Transverse colon (tissue), 3 donors: ENCODE results near the gene CCDC47.

ENCODE experiments used
- CTCF ChIP-seq, 5 experiments: fragments of 200-600 bp in 3 of 5; fragments of 450-650 bp in 2 of 5; sonication (generic) in 3 of 5; IDR thresholded peaks; 1 replicate in 2 of 5; 2 replicates in 3 of 5; pipeline ENCODE4 v1.5.1; 2016 to 2017; ENCODE audit warnings: antibody characterized with exemption in 5 of 5, inconsistent platforms in 3 of 5, mild to moderate bottlenecking in 2 of 5, moderate library complexity in 1 of 5
- EP300 ChIP-seq: sonication (generic); formaldehyde crosslinking; IDR thresholded peaks from one replicate; pipeline ENCODE4 v1.6.1; 2017; ENCODE audit warnings: antibody characterized with exemption, low read depth
- POLR2A ChIP-seq: fragments of 450-650 bp; IDR thresholded peaks from one replicate; pipeline ENCODE4 v1.6.1; 2016; ENCODE audit warnings: antibody characterized with exemption, mild to moderate bottlenecking, moderate library complexity

- TF ChIP-seq CTCF (IDR thresholded peaks at IDR 0.05) = no peak
- TF ChIP-seq POLR2A = no peak
- TF ChIP-seq EP300 = no peak
These were observed 18.8 kb upstream of the CCDC47 start for GRCh38 chr17:63792055-63792729.
